Measurements from ENCODE around the gene ZNF236.

DNA sequence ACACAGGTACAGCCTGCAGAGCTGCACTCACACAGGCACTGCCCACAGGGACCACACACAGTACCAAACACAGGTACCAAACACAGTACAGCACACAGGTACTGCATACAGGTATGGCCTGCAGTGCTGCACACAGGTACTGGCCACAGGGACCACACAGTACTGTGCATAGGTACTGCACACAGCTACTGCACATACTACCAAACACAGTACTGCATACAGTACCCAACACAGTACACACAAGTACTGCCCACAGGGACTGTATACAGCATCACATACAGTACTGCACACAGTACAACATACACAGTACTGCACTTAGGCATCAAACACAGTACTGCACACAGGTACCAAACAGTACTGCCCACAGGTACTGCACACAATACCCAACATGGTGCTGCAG lies 74.3 kb downstream of the ZNF236 start:
- TF ChIP-seq, protein P1, sequence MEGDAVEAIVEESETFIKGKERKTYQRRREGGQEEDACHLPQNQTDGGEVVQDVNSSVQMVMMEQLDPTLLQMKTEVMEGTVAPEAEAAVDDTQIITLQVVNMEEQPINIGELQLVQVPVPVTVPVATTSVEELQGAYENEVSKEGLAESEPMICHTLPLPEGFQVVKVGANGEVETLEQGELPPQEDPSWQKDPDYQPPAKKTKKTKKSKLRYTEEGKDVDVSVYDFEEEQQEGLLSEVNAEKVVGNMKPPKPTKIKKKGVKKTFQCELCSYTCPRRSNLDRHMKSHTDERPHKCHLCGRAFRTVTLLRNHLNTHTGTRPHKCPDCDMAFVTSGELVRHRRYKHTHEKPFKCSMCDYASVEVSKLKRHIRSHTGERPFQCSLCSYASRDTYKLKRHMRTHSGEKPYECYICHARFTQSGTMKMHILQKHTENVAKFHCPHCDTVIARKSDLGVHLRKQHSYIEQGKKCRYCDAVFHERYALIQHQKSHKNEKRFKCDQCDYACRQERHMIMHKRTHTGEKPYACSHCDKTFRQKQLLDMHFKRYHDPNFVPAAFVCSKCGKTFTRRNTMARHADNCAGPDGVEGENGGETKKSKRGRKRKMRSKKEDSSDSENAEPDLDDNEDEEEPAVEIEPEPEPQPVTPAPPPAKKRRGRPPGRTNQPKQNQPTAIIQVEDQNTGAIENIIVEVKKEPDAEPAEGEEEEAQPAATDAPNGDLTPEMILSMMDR (IDR thresholded peaks at IDR 0.05): no peak
- no peak for TF ChIP-seq POLR2A (IDR thresholded peaks at IDR 0.05)
